ENCODE measurements around the gene SH3BP1. TPM values are rescaled to one million over a fixed set of nuclear protein-coding genes. Genes with fewer than 3 reads are reported as not detected.

SH3BP1 gene
- total and polyA plus RNA-seq, 2 of the 13 experiments (the other 11 are each of a cell fraction or from before 2014, with no cell fraction given), result 8.4 to 18.5 TPM

DNA sequence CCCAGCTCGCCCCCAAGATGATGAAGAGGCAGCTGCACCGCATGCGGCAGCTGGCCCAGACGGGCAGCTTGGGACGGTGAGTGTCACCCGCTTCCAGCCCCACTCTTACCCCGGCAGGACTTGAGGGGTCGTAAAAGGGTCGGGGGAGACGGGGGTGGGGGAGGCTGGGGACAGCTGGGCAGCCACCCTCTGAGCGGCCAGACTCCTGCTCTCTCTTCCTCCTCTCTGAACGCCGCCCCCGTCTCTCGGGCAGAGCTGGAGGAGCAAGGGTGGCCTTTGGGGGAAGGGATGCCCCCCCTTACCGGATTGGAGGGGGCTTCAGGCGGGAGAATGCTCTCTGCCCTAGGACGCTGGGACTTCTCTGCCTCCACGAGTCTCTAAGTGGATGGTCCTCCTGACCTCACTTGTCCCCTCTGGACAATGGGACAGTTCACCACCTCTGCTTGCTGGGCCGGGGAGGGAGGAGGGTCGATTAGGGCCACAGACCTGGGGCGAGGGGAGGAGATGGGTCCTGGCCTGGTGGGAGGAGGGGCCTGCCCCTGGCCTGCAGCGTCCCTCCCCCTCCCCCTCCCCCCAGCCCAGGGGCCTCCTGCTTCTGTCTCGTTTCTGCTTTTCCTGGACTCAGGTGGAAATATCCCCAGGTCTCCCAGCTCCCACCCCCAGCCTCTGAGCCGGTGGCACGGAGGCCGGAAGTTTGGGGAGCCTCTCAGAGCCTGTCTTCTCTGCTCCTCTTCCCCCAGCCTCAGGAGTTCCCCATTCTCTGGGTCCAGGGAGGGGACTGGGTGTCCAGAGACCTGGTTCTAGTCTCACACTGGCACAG is 512 bp downstream of the SH3BP1 start (continued):
- 0 out of 2 replicates have a peak, but pooled peaks have one; percentile 45 for TF ChIP-seq GLI4 (CRISPR knock-in tag; IDR thresholded peaks at IDR 0.05; ENCODE audit: borderline replicate concordance)
- TF ChIP-seq SPEN (CRISPR knock-in tag; IDR thresholded peaks at IDR 0.05; ENCODE audit: low read depth), result no peak
- no peak for TF ChIP-seq KLF11 (CRISPR knock-in tag; IDR thresholded peaks at IDR 0.05)
- peak; percentile 88 for TF ChIP-seq ZMYM3 (CRISPR knock-in tag; IDR thresholded peaks at IDR 0.05)
- peak; percentile 81; the same call in 1 of the 2 replicates for TF ChIP-seq KDM1A (CRISPR knock-in tag; IDR thresholded peaks at IDR 0.05)
- TF ChIP-seq ADNP (CRISPR knock-in tag; IDR thresholded peaks at IDR 0.05), result peak; percentile 73; the same call in 1 of the 2 replicates
- TF ChIP-seq NR2F6 (IDR thresholded peaks at IDR 0.05), result no peak
- TF ChIP-seq NR2F6 (CRISPR knock-in tag; IDR thresholded peaks at IDR 0.05), result no peak
- no peak for TF ChIP-seq CBX2 (IDR thresholded peaks at IDR 0.05; ENCODE audit: low read depth, low read length)
- no peak for TF ChIP-seq CBX2 (CRISPR knock-in tag; IDR thresholded peaks at IDR 0.05; ENCODE audit: low read depth)
- no peak for TF ChIP-seq SNAPC2 (CRISPR knock-in tag; IDR thresholded peaks at IDR 0.05)
- no peak for TF ChIP-seq SNAI1 (CRISPR knock-in tag; IDR thresholded peaks at IDR 0.05; ENCODE audit: borderline replicate concordance)
- no peak for TF ChIP-seq ZEB1 (IDR thresholded peaks at IDR 0.05; ENCODE audit: insufficient replicate concordance, low read depth)

Data from HepG2 (cell line).